ENCODE data around the gene TF. TPM values are rescaled to one million over a fixed set of nuclear protein-coding genes. Genes with fewer than 3 reads are reported as not detected.

Gene TF
- total and polyA plus RNA-seq, 2 of the 8 experiments (the other 6 are each of a cell fraction or from before 2014, with no cell fraction given) = 0.02 to 0.26 TPM

DNA sequence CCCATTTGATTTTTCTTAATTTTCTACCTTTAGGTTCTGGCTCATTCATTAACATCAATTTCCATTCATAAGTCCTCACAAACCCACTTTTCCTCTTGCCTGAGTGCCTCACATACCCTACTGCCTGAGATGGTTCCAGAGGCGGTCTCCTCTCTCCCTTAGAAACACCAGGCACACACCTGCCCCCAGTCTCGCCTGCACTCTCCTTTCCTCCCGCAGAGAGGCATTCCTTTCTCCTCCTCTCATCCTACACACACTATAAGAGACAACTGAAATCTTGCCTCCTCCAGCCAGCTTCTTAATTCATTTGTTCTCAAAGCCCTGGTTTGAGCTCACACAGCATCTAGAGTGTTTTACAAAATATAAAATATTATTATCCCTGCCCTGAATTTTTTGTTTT, 27.5 kb downstream of the TF start:
- POLR2A ChIA-PET (ENCODE audit: partially characterized antibody) = no interaction called here
- CTCF ChIA-PET (ENCODE audit: partially characterized antibody) = no interaction called here
- TF ChIP-seq JUN (IDR thresholded peaks at IDR 0.05; ENCODE audit: low read depth, low read length) = no peak
- TF ChIP-seq HDAC6 (IDR thresholded peaks at IDR 0.05; ENCODE audit: low read depth, low read length) = no peak
- no peak for TF ChIP-seq TCF12 (IDR thresholded peaks at IDR 0.05; ENCODE audit: low read depth, low read length)
- no peak for TF ChIP-seq SAP30 (IDR thresholded peaks at IDR 0.05; ENCODE audit: insufficient read depth, insufficient replicate concordance, low read length)
- TF ChIP-seq, protein P1, sequence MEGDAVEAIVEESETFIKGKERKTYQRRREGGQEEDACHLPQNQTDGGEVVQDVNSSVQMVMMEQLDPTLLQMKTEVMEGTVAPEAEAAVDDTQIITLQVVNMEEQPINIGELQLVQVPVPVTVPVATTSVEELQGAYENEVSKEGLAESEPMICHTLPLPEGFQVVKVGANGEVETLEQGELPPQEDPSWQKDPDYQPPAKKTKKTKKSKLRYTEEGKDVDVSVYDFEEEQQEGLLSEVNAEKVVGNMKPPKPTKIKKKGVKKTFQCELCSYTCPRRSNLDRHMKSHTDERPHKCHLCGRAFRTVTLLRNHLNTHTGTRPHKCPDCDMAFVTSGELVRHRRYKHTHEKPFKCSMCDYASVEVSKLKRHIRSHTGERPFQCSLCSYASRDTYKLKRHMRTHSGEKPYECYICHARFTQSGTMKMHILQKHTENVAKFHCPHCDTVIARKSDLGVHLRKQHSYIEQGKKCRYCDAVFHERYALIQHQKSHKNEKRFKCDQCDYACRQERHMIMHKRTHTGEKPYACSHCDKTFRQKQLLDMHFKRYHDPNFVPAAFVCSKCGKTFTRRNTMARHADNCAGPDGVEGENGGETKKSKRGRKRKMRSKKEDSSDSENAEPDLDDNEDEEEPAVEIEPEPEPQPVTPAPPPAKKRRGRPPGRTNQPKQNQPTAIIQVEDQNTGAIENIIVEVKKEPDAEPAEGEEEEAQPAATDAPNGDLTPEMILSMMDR (IDR thresholded peaks at IDR 0.05; ENCODE audit: control extremely low read depth in 1 of 3, insufficient read depth in 1 of 3, low read depth in 1 of 3, low read length in 3 of 3) = no peak
- TF ChIP-seq GABPA (IDR thresholded peaks at IDR 0.05; ENCODE audit: borderline replicate concordance, insufficient read depth, low read length) = no peak
- no peak for TF ChIP-seq HDAC2 (IDR thresholded peaks at IDR 0.05; ENCODE audit: borderline replicate concordance in 1 of 2, low read depth in 2 of 2, low read length in 2 of 2)
- no peak for TF ChIP-seq MAFK (IDR thresholded peaks at IDR 0.05; ENCODE audit: low read depth, low read length)
- TF ChIP-seq POLR2A (IDR thresholded peaks at IDR 0.05; ENCODE audit: control extremely low read depth in 1 of 2, low read depth in 2 of 2, low read length in 2 of 2) = no peak
- no peak for TF ChIP-seq CEBPB (IDR thresholded peaks at IDR 0.05; ENCODE audit: low read depth, low read length)
- TF ChIP-seq, protein P2, sequence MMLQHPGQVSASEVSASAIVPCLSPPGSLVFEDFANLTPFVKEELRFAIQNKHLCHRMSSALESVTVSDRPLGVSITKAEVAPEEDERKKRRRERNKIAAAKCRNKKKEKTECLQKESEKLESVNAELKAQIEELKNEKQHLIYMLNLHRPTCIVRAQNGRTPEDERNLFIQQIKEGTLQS (IDR thresholded peaks at IDR 0.05; ENCODE audit: insufficient read depth, low read depth, low read length) = no peak

More for the DNA sequence above, 27.5 kb downstream of the TF start:
- Histone ChIP-seq H2BK5ac (ENCODE audit: low read depth, low read length) (no peak overlapping the region), H2BK12ac (ENCODE audit: low read depth, low read length) (no peak overlapping the region), H3K4ac (replicated peaks; ENCODE audit: insufficient read length, low read depth, low read length) (no peak overlapping the region), H3K4me1 (replicated peaks in 1 of 4; ENCODE audit: control insufficient read depth in 3 of 4, insufficient read depth in 4 of 4, low read length in 3 of 4) (peaks cover 0 to 6% (median 0%) of the 10 kb centered on the region in 4 experiments; a peak in 1 of 7 replicates), H4K8ac (ENCODE audit: extremely low read depth, insufficient read depth, low read length) (no peak overlapping the region), H3K23ac (ENCODE audit: insufficient read length) (no peak overlapping the region), H2AK5ac (ENCODE audit: low read depth, low read length) (no peak overlapping the region), H4K5ac (ENCODE audit: insufficient read length, low read depth, low read length) (no peak overlapping the region), H2BK120ac (replicated peaks; ENCODE audit: low read depth, low read length) (no peak overlapping the region), H3K9ac (replicated peaks in 1 of 4; ENCODE audit: extremely low read depth in 1 of 4, low read depth in 3 of 4, low read length in 3 of 4) (no peak overlapping the region), H2BK20ac (ENCODE audit: low read length) (no peak overlapping the region), H3K23me2 (ENCODE audit: low read depth, low read length) (no peaks in the 10 kb centered on the region), H3K14ac (ENCODE audit: insufficient read length) (no peak overlapping the region), H3K9me3 (ENCODE audit: insufficient read depth in 2 of 2, low read depth in 1 of 2, low read length in 1 of 2) (no peaks in the 10 kb centered on the region), H3K79me2 (ENCODE audit: control insufficient read depth in 1 of 2, insufficient read depth in 2 of 2, low read length in 2 of 2) (0 out of 4 replicates have a peak, but pooled peaks cover 0 to 3% of the 10 kb centered on the region in 2 experiments), H3K36me3 (ENCODE audit: control insufficient read depth in 2 of 4, insufficient read depth in 4 of 4, low read length in 3 of 4) (no peaks in the 10 kb centered on the region), H4K91ac (replicated peaks; ENCODE audit: insufficient read length, low read length) (no peak overlapping the region), H3K4me2 (ENCODE audit: insufficient read depth in 1 of 2, low read depth in 2 of 2, low read length in 2 of 2) (no peak overlapping the region), H3K18ac (ENCODE audit: extremely low read depth, low read length) (no peak overlapping the region), H3K79me1 (ENCODE audit: low read depth, low read length) (no peaks in the 10 kb centered on the region), H2AFZ (ENCODE audit: low read length) (no peak overlapping the region), H3K4me3 (ENCODE audit: extremely low read depth in 1 of 4, insufficient read depth in 2 of 4, low read depth in 3 of 4, low read length in 4 of 4) (no peak overlapping the region), H3K27me3 (replicated peaks in 1 of 4; ENCODE audit: control insufficient read depth in 3 of 4, extremely low read depth in 1 of 4, insufficient read depth in 3 of 4, low read length in 3 of 4) (no peaks in the 10 kb centered on the region), H3K56ac (replicated peaks; ENCODE audit: insufficient read length, low read depth, low read length) (no peak overlapping the region), H3K27ac (ENCODE audit: low read depth, low read length) (no peak overlapping the region), H2BK15ac (ENCODE audit: low read length) (no peak overlapping the region), H4K20me1 (replicated peaks in 1 of 2; ENCODE audit: control insufficient read depth in 1 of 2, insufficient read depth in 2 of 2, low read length in 2 of 2) (no peaks in the 10 kb centered on the region)
- DNase-seq (ENCODE audit: low read depth in 1 of 2, low spot score in 2 of 2) (no peak), FAIRE-seq (no peak)
- WGBS, 2 experiments (ENCODE audit: extremely low coverage in 1 of 2, insufficient coverage in 1 of 2, insufficient read length in 1 of 2, insufficient replicate concordance in 2 of 2, low coverage in 1 of 2, low lambda C conversion rate in 2 of 2, missing lambda C conversion rate in 1 of 2) = 68% methylated on average over 3 of the region's 3 CpGs; no CpG with 5 or more reads in 1 of the 2 experiments
